HG03196 (cell line): ENCODE measurements around the gene MACROD2.
A peak's percentile ranks its signal among the peaks of the same experiment; 100 is the strongest.

ENCODE experiments used
- ATAC-seq: cut with Tn5 transposase; IDR thresholded peaks from one replicate; pipeline ENCODE4 v1.9.1; 2021; ENCODE audit not compliant: unreplicated experiment

The MACROD2 gene

DNA sequence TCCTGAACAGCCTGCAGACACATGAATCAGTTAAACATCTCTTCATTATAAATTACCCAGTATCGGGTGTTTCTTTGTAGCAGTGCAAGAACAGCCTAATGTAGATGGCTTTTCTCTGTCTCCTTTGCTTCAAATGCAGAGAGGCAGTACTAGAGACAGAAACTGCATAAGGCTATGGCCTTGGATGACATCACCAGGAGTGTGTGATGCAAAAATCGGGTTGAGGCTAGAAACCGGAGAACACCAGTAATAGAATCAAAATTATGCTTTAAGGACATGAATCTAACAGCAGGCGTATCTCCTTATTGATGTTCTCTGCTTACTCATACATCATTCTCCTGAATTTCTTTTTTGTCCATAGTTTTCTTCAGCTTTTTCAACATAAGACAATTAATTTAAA, 391.4 kb downstream of the MACROD2 start:
- no peak for ATAC-seq

DNA sequence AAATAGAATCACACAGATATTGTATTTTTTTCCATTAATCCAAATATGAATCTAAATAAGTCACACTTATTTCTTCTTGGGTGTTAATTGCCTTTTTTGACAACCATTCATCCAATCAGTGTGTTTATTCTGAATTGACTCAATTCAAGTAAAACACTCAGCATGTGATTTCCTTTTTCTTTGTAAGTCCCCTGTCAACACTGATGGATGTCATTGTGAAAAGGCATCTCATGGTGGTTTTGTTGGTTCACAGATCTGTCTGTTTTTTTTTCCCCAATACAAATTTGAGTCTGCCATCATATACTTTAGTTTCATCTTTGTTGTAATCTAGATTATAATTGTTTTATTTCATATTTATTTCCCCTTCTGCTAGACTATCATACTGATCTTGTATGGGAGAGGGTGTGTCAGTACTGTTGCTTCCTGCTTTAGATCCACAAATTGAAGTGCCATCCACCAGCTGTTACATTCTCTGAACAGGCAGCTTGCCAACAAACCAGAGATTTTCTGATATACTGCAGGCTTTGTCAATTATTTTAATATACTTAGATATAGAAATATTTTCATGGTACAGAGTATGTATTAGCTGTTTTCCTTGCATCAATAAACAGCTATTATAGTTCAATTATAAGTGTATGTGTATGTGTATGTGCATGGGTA, 406.3 kb downstream of the MACROD2 start:
- ATAC-seq: no peak

DNA sequence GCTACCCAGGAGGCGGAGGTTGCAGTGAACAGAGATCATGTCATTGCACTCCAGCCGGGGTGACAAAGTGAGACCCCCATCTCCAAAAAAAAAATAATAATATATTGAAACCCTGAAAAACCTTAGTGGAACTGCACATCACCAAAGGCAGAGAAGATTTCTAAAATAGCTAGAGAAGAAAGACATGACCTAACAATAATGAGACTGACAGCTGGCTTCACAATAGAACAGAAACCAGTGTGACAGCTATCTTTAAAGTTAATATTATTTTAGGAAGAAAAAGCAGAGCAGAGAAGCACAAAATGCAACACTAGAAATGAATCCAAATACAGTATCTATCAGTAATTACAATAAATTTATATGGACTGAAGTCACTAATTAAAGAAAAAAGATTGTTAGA, 409.2 kb downstream of the MACROD2 start:
- no peak for ATAC-seq

DNA sequence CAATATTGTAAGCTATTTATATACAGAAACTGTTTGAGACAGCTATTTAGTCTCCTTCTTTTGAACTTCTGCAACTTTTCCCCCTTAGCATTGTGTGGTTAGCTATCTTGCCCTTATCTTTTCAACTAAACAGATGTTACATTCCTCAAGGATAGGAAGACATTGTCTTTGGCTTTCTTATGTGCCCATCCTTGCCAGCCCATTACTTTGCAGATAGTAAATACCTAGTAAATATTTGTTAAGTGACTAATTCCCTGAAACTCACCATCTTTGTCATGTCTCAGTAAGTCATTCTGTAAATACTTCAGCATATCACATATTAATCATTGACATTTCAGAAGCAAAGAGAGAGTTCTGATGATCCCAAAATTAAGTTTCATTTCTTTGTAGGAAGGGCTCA, 411.2 kb downstream of the MACROD2 start:
- ATAC-seq: peak; percentile 69

DNA sequence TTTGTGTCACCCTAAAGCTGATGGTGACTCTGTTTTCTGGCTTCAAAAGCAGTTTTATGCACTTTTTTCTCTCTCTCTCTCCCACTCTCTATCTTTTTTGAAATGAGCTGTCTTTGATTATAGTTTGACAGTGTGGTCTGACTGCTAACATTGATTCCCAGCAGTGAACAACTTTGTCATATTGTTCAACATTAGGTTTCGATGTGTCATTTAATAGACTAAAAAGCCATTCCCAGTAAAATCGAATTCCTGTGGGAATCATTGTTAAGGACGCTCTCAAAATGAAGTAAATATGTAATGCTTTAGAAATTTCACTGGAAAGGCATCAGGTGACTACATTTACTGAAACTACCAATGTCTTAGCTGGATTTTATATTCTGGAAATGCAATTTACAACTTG, 412.0 kb downstream of the MACROD2 start:
- ATAC-seq: no peak

DNA sequence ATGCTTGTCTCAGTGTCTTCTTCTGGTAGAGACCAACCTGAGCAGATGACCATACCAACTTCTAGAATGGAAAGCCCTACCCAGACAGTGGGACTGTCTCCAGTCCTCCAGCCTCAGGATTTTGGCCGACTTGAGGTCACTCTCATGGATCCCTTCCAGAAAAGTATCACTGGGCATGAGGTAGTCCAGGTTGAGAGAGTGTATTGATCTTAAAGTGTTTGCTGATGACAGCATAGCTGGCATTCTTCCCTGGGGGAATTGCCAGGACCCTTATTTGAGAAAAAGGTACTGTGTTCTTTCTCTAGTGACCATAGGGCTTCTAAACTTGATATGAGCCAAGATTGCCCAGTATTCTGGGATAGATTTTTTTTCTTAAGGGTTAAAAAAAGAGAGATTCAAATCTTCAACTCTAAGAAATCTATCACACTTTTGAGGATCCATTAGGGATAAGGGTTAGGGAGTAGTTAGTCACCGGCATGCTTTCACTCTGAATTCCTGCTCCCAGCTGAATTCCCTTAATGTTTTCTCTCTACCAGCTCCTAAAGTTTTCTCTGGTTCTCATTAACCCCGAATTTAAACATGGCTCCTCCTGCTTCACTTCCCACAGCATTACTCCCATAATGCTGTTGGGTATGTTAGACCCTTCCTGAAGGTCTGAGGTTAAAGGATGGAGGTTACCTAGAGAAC, 415.7 kb downstream of the MACROD2 start:
- no peak for ATAC-seq

DNA sequence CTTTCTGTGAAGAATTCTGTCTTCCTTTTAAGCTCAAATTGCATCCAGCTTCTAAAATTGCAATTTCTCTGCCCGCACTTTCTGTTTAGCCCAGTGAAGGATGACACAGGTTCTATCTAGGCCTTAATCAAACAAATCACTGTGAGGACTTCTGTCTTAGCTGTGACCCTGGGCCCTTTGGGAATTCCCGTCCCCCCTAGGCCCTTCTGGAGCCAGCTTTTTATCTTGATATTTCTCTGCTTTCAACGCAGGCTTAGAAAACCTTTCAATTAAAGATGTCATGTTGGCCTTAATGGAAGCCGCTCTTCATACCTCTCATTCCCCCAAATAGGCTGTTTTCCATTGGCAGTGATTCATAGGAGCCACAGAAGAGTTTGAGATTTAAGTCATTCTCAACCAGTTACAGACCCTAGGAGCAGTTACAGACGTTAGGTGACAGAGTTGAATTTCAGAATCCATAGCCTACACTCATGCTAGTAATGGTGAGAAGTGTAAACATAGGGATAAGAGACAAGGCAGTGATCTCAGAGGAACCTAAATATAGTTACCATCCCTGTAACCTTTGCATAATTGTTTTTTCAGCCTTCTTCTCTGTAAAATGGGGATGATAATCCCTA, 416.9 kb downstream of the MACROD2 start:
- no peak for ATAC-seq

DNA sequence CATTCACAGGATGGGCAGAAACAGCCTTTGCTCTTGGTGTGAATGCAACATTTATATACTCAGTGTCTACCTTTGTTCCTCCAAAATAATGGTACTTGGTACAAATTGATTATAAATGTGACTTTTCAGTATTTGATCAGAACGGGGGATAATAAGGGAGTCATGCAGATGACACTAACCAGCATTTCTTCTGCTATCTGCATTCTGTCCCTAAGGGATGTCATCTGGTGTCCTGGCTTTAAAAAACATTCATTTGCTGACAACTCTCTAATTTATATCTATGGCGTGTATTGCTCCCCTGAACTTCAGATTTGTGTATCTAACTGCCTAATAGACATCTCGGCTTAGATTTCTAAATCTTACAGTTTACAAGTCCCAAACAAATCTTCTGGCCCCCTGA, 418.5 kb downstream of the MACROD2 start:
- no peak for ATAC-seq

DNA sequence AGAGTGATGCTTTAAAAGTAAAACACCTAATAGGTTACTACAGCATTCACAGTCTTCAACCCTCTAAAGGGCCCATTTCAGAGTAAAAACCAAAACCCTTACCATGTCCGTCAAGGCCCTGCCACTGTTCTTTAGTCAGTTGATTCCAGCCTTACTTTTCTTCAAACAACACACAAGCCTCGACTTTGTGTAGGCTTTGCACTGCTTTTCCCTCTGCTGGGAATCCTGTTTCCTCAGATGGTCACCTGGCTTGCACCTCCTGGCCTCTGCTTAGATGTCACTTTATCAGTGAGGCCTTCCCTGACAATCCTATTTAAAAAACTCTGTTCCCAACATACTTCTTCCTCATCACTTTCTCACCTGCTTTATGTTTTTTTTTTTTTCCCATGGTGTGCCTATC, 419.2 kb downstream of the MACROD2 start:
- no peak for ATAC-seq

DNA sequence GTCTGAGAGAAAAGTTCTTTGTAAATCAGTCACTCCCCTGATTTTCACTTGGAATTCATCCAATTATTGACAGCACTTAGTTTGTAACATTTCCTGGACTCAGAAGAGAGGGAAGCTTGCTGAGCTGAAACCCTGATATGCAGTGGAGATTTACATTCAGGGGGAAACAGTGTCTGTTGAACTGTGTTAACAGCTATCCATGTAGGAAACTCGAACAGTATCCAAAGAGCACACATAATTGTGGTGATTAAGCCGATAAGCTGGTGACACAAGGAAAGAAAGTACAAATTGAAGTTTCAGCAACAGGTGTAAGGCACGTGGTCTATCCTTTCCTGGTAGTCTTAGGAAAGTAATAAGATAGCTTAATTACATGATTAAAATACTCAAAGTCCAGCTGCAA, 420.2 kb downstream of the MACROD2 start:
- no peak for ATAC-seq

DNA sequence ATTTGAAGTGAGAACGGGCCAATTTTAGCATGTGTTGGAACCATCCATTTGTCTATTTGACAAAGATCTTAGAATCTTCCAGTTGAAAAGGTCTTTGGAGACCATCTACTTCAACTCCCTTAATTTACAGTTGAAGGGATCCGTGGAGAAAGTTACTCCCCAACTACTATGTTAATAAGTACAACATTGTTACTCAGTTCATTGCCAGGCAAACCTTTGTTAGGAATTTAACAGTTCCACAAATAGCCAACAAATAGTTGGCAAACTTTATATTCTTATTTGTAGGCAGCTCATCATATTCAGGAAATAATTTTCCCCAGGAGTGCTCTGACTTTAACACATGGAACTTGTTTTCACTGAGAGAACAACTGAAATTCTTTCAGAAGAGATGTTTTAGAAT, 423.1 kb downstream of the MACROD2 start:
- ATAC-seq: no peak

DNA sequence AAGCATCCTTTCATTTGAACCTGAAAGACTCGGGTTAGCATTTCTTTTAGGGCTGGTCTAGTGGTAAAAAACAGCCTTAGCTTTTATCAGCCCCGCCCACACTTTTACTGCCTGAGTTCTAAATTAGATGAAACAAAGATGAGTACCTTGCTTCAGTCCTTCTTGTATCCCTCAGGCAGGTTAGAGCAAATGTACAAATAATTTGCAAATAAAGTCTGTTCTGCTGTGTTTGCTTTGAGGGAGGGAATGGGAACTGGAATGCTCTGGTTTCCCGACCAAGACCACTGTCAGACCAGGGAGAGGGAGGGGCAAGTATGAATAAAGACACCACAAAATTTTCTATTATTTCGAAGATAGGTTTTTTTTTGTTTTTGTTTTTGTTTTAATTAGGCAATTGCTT, 427.6 kb downstream of the MACROD2 start:
- no peak for ATAC-seq

DNA sequence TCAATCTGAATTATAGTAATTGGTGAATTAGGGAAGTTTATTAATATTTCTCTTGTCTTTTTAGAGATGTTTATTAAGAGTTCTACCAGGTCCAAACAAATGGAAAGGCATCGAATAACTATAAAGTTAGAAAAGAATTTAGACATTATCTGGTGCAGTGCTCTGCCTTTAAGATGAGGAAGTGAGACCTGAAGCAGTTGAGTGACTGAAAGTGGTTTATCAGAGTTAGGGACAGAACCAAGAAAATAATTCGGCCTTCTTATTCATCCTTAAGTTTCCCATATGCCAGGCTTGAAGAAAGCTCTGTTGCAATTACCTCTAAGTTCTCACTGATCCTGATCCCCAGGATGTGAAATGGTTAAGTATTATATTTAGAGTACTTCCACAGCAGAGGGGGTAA, 436.3 kb downstream of the MACROD2 start:
- ATAC-seq: no peak

DNA sequence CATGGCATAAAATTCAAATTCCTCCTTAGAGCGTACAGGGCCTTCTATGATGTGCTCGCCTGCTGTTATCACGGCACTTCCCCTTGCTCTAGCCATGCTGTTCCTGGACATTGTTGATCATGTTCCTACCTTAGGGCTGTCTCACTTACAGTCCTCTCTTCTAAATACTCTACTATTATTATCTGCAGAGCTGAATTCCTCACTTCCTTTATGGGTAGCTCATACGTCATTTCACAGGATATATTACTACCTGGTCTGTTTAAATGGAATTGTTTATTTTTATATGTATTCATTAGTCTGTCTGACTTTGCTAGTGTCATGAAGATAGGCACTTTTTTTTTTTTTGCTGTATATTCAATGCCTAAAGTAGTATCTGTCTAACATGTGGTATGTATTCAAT, 436.8 kb downstream of the MACROD2 start:
- ATAC-seq: no peak

DNA sequence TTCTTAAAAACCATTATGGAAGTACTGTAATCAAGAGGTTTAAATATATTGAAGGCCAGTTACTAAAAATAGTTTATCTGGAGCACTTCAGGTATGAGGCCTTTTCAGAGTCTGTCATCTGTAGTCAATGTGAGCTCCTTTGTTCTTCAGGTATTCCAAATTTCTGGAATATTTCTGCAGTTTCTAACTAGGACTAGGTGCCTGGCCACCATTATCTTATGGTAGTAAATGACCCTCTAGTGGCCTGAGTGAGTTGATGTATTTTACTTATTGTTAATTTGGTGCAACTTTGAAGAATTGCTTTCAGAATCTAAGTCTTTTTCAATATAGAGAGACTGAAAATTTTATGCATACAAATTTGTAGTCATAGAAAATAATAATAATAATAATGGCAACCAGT, 437.3 kb downstream of the MACROD2 start:
- no peak for ATAC-seq

DNA sequence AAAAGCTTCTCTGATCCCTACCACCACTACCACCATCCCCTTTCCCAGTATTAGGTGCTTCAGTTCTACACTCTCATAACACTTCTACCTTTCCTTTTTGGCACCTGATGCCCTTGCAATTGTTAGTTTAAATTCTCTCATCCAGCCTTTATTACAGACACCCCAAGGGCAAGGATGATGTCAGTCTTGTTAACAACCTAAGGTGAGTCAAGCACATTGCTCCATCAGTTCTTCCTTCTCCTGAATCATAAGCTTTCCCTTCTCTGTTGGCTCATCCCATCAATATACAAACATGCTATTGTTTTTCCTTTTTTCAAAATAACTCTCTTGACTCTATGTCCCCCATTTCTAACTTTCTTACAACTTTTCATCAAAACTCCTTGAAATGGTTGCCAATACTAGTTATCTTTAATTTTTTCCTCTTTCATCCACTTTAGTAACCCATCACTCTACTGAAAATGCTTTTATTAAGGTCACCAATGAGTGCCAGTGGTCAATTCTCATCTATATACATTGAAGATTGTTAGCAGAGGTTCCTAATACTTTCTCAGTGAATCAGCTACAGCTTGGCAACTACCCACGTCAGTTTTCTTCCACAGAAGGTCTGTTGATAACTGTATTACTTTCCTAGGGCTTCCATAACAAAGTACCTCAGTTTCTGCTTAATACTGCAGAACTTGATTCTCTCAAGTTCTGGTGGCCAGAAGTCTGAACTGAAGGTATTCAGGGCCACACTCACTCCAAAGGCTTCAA, 439.2 kb downstream of the MACROD2 start:
- ATAC-seq: no peak

DNA sequence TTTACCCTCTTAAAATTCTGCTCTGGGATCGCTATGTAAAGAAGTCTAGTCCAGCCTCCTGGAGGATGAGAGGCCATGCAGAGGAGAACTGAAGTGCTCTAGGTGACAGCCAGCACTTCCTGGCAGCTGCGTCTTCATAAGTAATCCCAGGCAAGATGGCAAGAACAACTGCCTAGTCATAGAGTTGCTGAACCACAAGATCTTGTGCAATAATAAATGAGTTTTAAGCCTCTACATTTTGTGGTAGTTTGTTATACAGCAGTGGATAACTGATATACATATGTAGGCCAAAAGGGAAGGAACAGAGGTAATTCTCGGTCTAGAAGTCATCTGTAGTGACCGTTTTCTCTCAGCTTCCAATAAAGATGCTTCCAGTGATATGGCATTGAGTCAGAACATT, 445.9 kb downstream of the MACROD2 start:
- ATAC-seq: no peak

DNA sequence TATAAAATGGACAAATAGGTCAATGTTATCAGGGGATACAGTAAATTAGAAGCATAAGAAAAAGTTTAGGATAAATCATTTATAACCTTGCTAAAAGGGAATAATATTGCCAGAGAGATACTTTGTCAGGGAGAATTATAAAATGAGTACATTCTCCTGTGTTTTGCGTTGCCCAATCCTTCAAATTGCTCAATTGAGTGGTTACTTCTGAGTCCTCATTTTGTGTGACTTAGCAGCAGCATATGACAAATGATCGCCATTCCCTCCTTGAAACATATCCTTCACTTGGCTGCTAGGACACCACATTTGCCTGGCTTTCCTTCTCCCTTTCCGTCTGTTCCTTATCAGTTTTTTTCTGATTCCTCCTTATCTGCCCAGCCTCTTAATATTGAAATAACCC, 448.8 kb downstream of the MACROD2 start:
- no peak for ATAC-seq

DNA sequence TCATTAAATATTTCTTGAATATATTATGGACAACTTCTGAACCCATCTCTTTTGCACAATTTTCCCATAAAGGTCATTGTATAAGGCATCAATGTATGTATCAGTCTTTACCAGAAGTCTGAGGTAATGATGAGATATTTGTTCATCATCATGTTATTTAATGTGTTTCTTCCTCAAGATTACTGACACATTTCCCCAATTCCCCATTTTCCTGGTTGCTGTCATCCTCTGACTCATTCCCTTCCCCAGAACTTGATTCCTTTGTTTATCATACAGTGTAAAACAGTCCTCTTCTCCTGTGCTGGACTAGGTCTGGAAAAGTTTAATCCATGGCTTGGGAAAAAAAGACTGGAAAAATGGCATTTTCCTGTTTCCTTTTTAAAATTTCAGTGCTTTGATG, 450.0 kb downstream of the MACROD2 start:
- no peak for ATAC-seq

DNA sequence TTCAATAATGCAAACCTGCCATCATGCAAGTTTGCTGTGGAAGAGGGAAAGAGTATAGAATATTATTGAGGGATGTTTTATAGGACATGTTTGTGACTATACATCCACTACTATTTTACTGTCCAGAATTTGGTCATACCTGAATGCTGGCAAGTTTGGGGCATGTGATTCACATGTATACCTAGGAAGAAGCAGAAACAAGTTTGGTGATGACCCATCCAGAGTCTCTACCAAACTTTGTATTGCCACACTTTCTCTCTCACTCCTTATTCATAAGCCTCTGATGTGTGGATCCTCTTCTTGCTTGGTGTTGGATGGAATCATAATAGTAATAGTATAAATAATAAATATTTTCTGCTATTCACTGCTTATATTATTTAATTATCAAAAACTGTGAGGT, 450.6 kb downstream of the MACROD2 start:
- no peak for ATAC-seq

DNA sequence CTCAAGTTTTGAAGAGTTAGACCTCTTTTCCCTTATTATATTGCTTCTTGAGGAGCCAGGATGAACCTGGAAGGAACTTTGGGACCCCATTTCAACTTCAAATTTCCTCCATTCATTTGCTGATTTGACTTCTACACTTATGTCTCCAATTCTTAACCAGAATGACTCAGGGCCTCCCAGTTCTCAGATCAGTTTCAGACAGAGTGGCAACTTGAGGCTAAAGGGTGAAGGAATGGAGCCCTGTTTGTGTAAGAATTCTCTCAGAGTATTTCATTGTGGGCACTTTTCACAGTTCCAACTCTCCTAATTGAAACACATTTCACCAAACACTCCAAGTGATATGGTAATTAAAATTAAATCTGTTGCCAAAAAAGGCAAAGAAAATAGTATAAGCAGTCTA, 451.1 kb downstream of the MACROD2 start:
- ATAC-seq: no peak

DNA sequence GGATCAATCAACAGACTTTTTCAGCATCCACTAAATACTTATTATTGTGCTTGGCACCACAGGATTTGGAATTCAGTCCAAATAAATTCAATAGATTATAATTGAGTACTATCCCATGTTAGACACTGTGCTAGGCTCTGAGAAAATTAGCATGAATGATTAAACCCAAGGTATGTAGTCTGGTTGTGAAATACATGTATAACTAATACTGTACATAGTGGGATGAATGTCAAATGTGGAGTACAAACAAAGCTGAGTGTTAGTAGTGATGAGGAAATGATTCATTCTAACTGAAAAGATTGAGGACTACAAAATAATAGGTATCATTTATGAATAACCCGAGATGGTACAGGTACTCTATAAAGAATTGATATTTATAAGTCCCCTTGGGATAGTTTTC, 454.0 kb downstream of the MACROD2 start:
- no peak for ATAC-seq
